DMS 273 (cell line): ENCODE results near the gene ACTR6.
A peak's percentile ranks its signal among the peaks of the same experiment; 100 is the strongest.
"Not testable (repeated sequence)": the region's sequence is repeated elsewhere in the genome, so short reads cannot be mapped to it uniquely, and the experiment has no call there.

Experiments
- DNase-seq: peaks from one replicate; lab custom pipeline; 2025; ENCODE audit not compliant: unreplicated experiment; lab: John Stamatoyannopoulos, UW

The ACTR6 gene

DNA sequence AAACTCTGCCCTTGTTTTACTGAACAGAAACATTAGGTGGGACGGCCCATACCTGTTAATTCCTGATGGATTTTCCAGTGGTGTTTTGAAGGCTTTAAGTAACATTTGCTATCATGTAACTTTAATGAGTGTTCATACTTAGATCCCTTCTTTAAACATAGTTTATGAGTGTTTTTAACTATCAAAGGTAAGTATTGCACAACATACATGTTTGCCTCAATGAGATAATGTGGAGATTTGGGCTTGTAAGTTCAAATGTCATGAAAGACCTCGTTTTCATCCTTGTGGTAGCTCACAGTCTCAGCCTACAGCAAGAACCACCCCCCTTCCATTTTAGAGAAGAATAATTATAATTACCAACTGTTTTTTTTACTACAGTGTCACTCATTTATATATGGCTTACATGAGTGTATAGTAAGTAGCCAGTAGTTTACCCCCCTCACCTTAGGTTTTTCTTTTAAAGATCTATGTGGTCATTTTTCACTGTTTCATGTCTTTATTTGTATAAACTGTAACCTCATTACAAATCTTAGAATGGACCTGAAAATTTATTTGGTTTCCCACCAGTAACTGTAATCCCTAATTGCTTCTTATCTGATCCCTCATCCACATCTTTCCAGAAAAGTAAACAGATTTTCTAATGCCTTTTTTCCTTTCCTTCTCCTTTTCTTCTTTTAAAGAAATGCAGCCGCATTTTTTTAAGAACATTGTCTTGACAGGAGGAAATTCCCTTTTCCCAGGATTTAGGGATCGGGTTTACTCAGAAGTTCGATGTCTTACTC lies 18.9 kb downstream of the ACTR6 start:
- no peak for DNase-seq

DNA sequence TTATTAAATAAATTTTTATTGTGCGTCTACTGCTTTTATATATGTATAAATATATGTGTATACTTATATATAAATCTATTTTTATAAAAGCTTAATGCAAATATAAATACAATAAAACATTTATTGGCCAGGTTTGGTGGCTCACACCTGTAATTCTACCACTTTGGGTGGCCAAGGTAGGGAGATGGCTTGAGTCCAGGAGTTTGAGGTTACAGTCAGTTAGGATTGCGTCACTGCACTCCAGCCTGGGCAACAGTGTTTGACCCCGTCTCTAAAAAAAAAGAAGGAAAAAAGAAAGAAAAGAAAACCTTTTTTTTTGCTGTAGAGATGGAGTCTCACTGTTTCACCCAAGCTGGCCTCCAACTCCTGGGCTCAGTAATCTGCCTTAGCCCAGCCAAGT lies 20.9 kb downstream of the ACTR6 start:
- no peak for DNase-seq

DNA sequence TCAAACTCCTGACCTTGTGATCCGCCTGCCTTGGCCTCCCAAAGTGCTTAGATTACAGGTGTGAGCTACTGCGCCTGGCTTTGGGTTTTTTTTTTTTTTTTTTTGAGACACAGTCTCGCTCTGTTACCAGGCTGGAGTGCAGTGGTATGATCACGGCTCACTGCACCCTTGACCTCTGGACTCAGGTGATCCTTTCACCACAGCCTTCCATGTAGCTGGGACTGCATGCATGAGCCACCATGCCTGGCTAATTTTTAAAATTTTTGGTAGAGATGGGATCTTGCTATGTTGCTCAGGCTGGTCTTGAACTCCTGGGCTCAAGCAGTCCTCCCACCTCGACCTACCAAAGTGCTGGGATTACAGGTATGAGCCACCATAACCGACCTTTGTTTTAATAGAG lies 21.6 kb downstream of the ACTR6 start:
- not testable (repeated sequence) for DNase-seq

DNA sequence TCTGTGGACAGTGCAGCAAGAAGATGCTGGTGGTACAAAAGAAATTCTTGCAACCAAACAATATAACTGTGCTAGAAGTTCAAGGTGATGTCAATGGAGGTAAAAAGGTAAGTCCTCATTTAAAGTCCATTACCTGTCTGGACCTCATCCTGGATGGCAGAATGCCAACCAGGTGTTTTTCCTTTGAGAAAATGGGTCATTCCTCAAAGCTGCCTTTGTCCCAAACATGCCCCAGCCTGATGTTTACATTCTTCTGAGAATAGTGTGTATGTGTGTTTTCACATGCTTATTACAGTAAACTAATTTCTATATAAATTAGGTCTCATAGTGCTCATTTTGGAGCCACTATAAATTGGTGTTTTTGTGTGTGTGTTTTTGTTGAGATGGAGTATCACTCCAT lies 24.9 kb downstream of the ACTR6 start:
- DNase-seq, result no peak

DNA sequence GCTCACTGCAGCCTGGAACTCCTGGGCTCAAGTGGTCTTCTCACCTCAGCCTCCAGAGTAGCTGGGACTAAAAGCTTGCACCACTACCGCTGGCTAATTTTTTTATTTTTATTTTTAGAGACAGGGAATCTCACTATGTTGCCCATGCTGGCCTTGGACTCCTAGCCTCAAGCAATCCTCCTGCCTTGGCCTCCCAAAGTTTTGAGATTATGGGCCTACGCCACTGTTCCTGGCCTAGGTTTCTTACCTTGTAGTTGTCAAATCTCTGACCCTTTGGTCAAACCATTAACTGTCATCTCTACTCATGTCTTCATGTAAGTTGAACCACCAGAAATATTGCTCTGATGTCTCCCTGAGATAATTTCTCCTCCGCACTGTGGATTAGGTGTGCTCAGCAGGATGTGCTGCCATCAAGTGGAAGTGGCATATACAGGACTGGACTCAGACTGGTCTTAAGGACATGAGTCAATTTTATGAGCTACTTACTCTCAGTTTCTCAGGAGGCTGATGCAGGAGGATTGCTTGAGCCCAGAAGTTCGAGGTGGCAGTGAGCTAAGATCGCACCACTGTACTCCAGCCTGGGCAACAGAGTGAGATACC lies 28.5 kb downstream of the ACTR6 start:
- peak; percentile 13 for DNase-seq

DNA sequence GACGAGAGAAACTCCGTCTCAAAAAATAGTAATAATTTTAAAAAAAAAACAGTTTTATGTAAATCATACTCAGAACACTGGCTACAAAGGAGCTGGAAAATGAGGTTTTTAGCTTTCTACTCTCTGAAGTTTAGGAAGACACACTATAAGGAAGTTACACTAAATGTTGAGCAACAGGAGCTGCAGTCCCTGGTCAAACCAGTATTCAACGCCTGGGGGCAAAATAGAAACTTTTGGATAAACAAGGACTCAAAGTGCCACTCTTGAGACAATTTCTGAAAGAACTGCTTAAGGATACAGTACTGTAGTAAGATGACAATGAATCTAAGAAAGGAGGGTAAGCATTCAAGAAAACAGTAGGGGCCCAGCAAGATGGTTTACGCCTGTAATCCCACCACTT lies 29.3 kb downstream of the ACTR6 start:
- no peak for DNase-seq

DNA sequence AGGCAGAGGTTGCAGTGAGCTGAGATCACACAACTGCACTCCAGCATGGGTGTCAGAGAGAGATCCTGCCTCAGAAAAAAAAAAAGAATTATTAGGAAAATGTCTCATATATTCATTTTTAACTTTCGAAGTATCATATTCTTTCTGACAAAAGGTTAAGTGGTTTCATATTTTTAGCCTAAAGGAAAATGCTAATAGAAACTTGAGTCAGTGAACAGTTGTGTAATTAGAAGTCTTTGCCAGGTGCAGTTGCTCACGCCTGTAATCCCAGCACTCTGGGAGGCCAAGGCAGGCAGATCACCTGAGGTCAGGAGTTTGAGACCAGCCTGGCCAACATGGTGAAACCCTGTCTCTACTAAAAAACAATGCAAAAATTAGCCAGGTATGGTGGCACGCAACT lies 31.3 kb downstream of the ACTR6 start:
- DNase-seq, result not testable (repeated sequence)

DNA sequence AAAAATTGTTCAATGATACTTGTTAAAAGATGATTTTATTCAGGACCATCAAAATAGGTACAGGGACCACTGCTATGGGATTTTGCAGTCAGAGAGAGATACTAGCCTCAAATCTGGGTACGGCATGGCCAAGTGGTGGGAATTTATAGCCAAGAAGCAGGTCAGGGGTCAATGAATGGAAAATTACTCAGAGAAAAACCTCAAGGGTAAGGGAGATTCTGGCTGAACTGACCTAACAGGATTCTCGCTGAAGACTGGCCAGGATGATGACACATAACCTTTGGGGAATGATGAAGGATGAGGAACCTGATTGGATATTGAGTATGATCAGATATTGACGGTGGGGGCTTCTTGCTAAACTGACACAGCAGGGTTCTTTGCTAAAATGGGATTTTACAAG lies 33.6 kb downstream of the ACTR6 start:
- no peak for DNase-seq

DNA sequence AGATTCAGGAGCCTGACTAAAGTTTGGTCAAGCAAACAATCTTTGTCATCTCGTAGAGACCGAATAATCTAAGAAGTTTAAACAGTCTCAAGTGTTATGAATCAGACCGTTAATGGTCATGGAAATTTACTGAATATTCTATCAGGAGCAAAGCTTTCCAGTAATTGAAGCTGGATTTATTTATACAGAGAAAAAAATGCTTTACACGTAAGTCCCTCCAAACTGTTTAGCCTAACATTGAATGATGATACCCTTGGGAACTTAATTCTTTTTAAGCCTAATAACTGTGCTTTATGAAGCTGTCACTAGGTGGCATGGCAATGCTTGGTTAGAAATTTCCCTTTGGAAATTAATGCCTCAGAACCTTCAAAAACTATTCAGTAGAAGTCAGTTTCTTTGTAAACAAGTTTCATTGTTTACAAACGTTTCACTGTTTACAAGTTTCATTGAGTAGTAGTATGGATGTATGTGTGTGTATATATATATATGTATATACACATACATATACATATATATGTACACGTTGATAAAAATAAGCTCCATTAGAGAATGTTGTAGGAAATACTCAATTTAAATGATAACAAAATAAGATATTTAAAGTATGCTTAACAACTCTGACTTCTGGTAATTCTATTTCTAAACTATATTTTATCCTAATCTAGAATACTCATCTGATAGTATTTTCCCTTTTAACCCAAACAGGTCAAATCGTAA lies 34.1 kb downstream of the ACTR6 start:
- peak; percentile 63 for DNase-seq

DNA sequence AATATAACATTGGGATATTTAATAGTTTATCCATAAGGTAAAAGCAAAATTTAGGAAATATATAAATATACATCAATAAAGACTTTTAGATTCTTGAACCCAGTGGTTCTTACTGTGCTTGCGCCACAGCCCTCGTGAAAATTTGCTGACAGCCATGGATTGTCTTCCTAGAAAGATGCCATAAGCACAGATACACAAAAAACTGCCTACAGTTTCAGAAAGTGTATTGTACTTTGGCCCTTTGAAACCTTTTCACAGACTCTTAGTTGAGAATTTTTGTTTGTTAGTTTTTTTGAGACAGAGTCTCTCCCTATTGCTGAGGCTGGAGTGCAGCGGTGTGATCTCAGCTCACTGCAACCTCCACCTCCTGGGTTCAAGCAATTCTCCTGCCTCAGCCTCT lies 38.2 kb downstream of the ACTR6 start:
- DNase-seq, result no peak

DNA sequence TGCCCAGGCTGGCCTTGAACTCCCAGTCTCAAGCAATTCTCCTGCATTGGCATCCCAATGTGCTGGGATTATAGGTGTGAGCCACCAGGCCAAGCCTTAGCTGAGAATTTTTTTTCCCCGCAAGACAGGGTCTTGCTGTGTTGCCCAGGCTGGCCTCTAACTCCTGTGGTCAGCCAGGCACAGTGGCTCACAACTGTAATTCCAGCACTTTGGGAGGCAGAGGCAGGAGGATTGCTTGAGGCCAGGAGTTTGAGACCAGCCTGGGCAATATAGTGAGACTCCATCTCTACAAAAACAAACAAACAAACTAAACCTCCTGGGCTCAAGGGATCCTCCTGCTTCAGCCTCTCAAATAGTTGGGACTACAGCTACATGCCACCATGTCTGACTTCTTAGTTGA lies 39.0 kb downstream of the ACTR6 start:
- DNase-seq, result no peak

DNA sequence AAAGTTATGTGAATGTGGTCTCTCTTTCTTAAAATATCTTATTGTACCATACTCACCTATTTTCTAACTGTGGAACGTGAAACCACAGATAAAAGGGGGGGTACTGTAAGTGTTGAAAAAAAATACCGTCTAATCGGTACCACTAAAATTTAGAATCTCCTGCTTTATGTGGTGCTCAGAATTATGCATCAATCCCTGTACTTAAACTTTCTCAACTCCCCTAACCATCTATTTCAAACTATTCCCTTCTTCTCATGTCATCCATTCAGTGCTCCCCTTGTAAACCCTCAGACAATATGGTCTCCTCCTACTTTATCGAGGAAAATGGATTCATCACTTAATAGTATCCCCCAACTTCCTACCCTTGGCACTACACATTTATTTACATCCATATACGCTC lies 42.5 kb downstream of the ACTR6 start:
- no peak for DNase-seq

DNA sequence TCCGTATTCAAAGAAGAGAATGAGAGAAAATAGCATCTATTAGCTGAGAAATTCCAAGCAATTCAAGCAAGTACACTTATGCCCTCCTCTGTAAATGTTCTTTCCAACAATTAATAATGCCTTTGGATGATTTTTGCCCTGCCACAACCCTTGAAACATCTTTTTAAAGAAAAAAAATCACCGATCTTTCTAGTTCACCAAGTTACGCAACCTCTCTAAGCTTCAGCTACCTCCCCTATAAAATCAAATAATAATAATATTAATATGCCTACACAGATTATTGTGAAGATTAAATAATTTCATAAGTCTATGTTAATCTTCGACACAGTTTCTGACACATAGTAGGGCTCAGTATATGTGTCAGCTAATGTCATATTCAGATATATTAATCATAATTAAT lies 47.1 kb downstream of the ACTR6 start:
- no peak for DNase-seq

DNA sequence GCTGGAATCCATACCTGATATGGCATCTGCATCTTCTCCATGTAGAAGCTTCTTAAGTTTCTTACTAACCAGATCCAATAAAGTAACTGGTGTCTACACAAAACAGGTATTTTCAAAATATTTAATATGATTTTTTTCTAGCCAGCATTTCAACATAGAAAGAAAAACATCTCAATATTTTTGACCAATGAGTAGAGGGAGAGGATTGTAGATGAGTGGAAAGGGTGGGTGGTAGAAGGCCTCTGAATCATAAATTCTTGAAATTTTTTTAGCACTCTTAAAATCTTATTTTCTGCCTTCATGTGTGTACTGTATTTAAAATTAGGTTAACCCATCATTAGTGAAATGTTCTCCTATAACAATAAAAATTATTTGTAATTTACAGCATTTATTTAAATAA lies 48.3 kb downstream of the ACTR6 start:
- DNase-seq, result no peak

DNA sequence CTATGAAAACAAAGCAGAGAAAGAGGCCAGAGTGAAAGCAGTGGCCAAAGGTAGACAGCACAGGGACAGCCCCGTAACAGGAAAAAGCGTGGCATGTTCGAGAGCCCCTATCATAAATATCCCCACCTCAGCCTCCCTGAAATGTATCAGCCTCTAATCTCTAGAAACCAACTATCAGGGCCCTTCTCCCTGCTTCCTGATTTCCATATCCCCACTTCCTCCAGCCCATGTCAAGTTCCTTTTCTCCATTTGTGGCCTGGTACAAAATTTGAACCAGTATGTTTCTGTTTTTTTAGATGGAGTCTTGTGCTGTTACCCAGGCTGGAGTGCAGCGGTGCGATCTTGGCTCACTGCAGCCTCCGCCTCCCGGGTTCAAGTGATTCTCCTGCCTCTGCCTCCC lies 49.3 kb downstream of the ACTR6 start:
- no peak for DNase-seq

DNA sequence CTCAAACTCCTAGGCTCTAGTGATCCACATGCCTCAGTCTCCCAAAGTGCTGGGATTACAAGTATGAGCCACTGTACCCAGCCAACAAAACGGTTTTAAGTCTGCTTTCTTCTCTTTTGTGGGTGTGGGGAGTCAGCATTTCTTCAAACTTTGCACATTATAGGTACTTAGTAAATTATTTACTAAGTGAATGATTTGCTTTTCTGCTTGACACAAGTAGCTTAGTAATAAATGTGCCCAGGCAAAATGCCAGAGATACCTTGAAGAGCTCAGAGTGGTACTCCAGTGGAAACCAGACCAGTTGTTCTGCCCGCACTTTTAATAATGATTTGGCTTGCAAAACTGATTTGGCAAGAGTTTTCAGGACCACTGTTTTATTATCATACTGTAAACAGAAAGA lies 51.3 kb downstream of the ACTR6 start:
- peak; percentile 1 for DNase-seq

DNA sequence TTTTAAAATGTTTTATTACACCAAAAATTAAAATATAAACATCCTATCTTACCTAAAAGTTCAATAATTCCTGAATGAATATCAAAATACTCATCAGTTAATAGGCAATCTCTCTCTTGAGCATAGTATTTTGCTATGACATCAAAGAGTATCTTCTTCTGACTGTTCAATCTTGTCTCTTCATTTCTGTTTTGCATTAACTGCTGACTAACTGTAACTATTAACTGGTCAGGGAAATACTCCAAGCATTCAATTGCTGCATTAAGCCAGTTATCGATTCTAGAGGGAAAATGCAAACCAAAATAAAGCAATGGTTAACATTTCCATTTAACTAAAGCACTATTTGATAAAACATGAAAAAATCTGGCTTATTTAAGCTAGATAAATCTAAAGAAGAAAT lies 52.8 kb downstream of the ACTR6 start:
- DNase-seq, result no peak

DNA sequence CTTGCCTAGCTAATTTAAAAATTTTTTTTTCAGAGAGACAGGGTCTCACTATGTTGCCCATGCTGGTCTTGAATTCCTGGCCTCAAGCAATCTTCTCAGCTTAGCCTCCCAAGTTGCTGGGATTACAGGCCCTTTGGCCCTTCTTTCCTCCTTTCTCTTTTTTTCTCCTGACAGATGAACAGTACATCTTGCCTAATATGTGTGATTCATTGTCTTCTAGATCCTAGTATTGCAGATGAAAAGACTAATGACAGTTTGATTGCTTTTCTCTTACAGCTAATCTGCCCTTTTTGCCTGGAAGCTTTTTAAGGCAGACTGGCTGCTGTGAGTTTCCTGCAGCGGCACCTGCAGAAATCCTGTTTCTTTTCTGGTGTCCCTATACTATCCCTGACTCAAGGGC lies 54.3 kb downstream of the ACTR6 start:
- DNase-seq, result no peak

DNA sequence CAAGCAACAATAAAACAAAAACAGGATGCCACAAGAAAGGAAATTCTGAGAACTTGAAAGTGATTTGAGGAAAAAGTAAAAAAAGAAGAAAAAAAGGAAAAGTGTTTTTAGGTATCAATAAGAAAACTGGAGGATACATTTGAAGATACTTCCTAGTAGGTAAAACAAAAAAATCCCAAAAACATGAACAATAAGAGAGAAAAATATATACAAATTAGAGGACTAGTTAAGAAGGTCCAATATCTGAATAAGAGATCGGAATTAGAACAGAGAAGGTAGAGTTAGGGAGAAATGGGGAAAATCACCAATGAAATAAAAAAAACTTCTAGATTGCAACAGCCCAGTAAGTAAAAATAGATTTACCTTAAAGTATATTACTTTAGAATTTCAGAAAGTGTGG lies 57.5 kb downstream of the ACTR6 start:
- DNase-seq, result no peak

DNA sequence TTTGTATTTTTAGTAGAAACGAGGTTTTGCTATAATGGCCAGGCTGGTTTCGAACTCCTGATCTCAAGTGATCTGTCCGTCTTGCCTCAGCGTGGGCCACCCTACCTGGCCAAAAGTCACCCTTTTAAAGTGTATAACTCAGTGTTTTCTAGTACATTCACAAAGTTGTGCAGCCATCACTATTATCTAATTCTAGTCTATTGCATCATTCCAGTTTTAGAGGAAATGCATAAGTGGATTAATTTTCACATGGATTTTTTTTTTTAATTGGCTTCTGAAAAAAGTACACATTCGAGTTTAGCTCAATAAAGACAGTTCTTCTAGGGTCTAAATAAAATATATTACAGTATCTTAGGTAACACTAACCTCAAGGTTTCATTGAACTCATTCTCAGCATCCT lies 62.5 kb downstream of the ACTR6 start:
- DNase-seq, result no peak

DNA sequence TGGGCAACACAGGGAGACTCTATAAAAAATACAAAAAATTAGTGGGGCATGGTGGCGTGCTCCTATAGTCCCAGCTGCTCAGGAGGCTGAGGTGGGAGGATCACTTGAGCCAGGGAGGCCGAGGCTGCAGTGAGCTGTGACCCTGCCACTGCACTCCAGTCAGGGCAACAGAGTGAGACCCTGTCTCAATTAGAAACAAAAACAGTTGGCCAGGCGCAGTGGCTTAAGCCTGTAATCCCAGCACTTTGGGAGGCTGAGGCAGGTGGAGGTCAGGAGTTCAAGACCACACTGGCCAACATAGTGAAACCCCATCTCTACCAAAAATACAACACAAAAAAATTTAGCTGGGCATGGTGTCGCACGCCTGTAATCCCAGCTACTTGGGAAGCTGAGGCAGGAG lies 64.5 kb downstream of the ACTR6 start:
- DNase-seq, result not testable (repeated sequence)
